Inflammatory macrophage treated with lipopolysaccharide for 4 hours (primary cell): ENCODE data around the gene TIMM22.

ENCODE experiments used
- DNase-seq: peaks from one replicate; pipeline ENCODE4 v3.0.0-alpha.2; 2020

TIMM22 gene

DNA sequence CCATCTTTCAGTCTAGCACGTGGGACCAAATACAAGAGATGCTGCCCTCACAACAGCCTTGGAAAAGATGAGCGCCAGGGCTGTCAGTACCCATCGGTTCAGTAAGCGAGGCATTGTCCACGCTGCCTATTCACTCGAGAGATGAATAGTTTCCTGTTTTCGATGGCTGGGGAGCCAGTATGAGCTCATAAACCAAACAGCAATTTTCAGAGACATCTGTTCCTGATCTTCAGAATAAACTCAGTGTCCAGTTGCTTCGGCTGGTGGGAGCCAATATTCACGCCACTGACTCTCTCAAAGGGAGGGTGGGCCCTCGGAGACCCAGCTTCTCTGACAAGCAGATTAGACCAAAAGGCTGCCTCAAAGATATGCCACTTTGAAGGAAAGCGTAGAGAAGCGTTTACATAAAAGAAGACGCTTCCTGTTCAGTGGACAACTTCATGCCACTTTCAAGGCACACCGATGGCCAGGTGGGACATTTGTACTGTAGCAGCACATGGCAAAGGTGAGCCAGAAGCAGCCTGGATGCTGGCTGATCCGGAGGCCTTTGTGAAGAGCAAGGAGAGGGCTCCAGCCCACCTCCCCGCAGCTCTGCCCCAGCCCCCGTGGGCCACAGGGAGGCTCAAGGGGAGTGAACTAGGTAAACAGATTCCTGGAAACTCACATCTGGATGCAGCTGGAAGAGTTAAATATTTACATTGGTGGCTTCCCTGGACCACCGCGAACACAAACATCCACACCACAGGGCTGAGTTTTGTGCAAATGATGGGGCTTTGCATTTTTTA lies 6.0 kb downstream of the TIMM22 start:
- DNase-seq, result no peak

- no peak for DNase-seq
Measured at GRCh38 chr17:1003633-1003971, 6.7 kb downstream of the TIMM22 start.

GRCh38 chr17:1003972-1004768 lies 7.2 kb downstream of the TIMM22 start:
- no peak for DNase-seq

GRCh38 chr17:1004769-1005295 lies 7.9 kb downstream of the TIMM22 start:
- no peak for DNase-seq

DNA sequence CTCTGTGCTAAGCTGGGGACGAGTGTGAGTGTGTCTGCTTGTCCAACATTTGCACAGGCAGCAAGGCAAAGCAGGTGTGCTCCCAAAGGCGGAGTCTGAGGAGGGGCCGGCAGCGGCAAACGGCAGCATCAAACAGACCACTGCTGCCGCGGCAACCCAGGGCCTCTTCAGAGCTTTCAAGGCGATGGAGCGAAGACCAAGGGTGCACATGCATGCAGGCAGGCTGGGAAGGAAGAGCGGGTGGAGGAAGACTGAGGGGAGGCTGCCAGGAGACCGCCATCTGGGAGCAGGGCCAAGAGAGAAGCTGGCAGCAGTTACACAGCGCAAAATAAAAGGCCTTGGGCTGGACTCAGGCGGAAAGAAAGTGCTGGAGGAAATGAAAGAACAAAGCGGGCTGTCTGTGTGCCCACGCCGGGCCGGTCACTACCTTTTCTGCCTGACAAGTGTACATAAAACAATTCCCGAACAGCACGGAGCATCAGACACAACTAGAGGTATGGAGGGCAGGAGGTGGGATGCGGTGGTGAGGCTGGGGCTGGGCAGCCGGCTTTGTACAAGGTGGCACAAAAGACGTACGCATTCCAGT lies 8.5 kb downstream of the TIMM22 start:
- DNase-seq, result no peak

DNA sequence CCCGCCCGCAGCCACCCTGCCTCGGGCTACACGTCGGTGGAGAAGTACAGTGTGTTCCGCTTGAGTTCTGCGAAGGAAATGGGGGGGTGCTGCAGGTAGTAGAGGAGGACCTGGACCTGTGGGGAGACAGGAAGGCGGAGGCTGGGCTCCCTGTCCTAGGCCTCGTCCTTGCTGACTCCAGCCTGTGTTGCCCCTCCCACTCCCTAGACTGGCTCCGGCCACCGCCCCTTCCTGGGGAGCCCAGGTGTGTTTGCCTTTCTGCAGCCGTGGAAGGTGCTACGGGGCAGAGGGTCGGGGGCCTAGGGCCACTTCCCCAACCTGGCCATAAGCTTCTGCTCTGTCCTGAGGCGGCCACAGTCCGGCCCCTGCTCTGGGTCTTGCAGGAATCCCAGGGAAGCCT lies 9.1 kb downstream of the TIMM22 start:
- DNase-seq, result no peak

- DNase-seq, result no peak
Measured at GRCh38 chr17:1007310-1008007, 10.5 kb downstream of the TIMM22 start.

- DNase-seq, result no peak
Measured at GRCh38 chr17:1008008-1008761, 11.3 kb downstream of the TIMM22 start.

GRCh38 chr17:1009229-1010085 lies 12.5 kb downstream of the TIMM22 start:
- no peak for DNase-seq

DNA sequence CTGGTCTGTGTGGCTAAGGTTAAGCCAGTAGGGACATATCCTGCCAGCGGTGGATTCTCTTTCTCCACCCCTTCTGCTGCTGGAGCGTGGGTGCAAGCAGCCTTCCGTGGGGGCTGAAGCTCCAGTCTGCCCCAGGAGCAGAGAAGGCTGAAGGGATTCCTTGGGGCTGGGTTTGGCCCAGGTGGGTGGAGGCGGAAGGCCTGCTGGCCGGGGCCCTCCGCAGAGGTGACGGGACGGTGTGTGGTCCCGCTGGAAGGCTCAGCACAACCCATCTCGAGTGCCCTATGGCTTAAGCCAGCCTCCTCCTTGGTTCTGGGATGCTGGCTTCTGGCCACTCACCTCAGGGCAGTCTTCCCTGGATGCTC lies 13.1 kb downstream of the TIMM22 start:
- DNase-seq, result no peak

DNA sequence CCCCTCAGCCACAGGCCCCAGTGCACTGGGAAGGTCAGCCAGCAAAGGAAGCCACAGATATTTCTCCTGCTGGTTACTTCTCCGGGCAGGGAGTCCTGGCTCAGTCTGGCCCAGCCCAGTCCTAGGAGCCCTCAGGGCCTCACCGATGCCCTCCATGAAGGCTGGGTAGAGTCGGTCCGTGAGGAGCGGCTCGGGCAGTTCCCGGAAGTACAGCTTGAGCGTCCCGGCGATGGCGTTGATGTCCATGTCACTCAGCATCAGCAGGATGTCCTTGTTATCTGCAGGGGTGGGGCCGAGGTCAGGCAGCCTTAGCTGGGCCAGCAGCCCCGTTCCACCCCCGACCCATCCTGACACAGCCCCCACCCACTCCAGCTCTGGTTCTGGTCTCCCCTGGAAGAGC lies 13.7 kb downstream of the TIMM22 start:
- no peak for DNase-seq

DNA sequence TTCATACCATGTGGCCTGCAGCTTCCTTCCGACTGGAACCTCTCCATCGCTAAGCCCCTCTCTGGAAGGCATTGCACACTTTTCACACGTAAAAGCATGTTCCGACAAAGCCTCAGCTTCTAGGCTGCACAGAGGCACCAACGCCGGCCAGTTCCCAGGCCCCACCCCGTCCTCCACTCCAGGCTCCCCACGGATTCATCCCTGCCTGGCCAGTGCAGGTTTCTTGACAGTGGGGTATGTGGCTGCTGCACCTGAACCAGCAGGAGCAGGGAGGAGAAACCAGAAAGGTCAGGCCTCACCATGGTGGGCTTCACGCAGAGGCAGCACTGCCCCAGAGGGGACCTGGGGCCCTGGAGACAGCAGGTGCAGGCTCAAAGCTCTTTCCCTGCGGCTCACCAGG lies 14.2 kb downstream of the TIMM22 start:
- DNase-seq, result no peak

GRCh38 chr17:1011760-1012735 lies 15.1 kb downstream of the TIMM22 start:
- no peak for DNase-seq

GRCh38 chr17:1012823-1013728 lies 16.1 kb downstream of the TIMM22 start:
- no peak for DNase-seq

DNA sequence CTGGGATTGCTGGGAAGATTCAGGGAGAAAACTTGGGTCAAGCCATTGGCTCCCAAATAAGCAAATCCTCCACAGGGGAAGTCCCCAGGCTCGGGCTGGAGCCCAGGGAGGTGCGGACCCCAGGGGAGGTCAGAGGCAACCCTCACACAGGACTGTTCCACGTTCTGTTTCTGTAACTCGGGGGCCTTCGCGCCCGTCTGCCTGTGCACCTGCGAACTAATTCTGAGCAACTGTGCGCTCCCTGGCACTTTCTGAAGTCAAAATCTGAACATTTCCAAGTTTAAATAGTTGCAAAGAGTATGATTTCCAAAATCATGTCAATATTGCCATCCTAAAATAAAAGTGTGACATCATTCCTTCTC lies 16.8 kb downstream of the TIMM22 start:
- no peak for DNase-seq

- no peak for DNase-seq
Measured at GRCh38 chr17:1018547-1018946, 21.6 kb downstream of the TIMM22 start.

- DNase-seq, result no peak
Measured at GRCh38 chr17:1019451-1019850, 22.5 kb downstream of the TIMM22 start.

DNA sequence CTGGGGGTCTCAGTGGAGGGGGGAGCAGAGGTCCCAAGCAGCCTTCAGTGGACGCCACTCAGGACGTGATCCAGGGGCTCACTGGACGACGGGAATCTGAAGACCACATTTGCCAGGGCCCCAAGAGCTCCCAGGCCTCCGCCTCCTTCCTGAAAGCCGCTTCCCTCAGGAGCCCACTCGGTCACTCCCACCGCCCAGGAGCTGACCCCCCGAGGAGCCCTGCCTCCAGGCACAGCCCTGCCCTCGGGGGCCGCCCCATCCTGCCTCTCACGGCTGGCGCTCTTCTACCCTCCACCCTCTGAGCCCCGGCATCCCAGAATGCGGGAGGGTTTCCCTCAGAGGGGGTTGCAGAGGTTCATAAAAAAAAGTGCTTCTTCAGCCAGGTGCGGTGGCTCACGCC lies 24.2 kb downstream of the TIMM22 start:
- no peak for DNase-seq
